AG09309 (cell line): ENCODE measurements around the gene STXBP5L.
"Not testable (repeated sequence)": the region's sequence is repeated elsewhere in the genome, so short reads cannot be mapped to it uniquely, and the experiment has no call there.

Experiments
- DNase-seq: peaks from one replicate; pipeline ENCODE4 v3.0.0-alpha.2; 2010; ENCODE audit warnings: low read depth
- H3K4me3 ChIP-seq: 2 replicates; pipeline ENCODE4 v1.5.1; 2011; ENCODE audit warnings: mild to moderate bottlenecking, low read depth, low read length, moderate library complexity; ENCODE audit not compliant: control insufficient read depth
- CTCF ChIP-seq: IDR thresholded peaks from 2 replicates; pipeline ENCODE4 v1.5.1; 2011; ENCODE audit warnings: mild to moderate bottlenecking, low read depth, low read length, inconsistent platforms; ENCODE audit not compliant: insufficient read depth, control insufficient read depth; ENCODE audit errors: missing control alignments

Gene STXBP5L

DNA sequence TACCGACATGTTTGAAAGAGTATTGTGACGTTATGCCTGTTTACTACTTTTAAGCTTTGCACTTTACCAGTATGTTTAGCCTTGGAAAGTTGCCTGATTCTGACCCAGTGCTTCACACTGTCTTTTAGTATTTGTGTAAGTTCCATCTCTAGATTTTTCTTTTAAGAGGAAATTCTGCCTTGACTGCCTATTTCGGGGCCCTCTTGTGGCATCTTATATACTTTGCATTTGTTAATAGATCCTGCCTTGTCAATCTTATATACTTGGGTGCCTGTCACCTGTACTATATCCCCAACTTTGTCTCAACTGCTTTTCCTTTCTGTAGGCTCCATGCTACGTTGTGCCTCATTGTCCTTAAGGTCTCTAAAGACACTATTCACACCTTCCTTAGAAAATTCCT, 244.6 kb downstream of the STXBP5L start:
- no peak for DNase-seq
- TF ChIP-seq CTCF, result no peak
- H3K4me3 ChIP-seq, result no peak overlapping the region

GRCh38 chr3:121153851-121154250, 245.8 kb downstream of the STXBP5L start:
- H3K4me3 ChIP-seq, result no peak overlapping the region
- no peak for DNase-seq

DNA sequence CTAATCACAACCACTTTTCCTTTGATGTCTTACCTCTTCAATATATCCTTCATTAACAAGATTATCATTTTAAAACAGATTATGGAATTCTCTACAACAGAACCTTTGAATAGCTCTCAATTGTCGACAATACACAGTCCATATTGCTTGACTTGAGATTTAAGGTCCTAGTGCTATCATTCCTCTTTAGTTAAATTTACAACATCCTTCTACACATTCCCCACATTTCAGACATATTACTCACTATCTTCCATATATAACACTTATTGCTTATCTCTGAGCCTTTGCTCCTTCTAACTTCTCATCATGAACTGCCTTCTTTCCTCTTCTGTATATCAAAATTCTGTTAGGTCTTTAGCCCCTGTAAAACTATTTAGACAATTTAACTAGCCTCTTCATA, 247.0 kb downstream of the STXBP5L start:
- no peak for DNase-seq
- no peak overlapping the region for H3K4me3 ChIP-seq
- no peak for TF ChIP-seq CTCF

More at GRCh38 chr3:121153851-121154250, 245.8 kb downstream of the STXBP5L start:
- no peak for TF ChIP-seq CTCF

GRCh38 chr3:121165397-121165837, 257.4 kb downstream of the STXBP5L start:
- TF ChIP-seq CTCF, result no peak
- DNase-seq, result no peak
- H3K4me3 ChIP-seq, result no peak overlapping the region

GRCh38 chr3:121167374-121168139, 259.6 kb downstream of the STXBP5L start:
- no peak for TF ChIP-seq CTCF
- no peak overlapping the region for H3K4me3 ChIP-seq
- no peak for DNase-seq

DNA sequence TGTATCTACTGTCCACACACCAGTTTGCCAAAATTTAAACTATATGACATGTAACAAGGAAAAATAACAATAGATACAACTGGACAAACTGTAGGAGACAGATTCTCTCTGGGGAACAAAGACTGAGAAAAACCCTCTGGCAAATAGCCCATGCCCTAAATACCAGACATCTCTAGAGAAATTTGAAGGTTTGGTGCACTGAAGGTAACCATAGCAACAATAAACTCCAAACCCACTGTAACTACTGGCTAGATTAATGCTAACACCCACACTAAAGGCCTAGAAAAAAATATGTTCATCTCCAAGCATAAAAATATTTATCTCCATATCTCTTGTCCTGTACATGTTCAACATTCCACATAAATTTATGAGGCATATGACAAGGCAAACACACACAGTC, 267.1 kb downstream of the STXBP5L start:
- no peak overlapping the region for H3K4me3 ChIP-seq
- TF ChIP-seq CTCF, result no peak
- DNase-seq, result no peak

GRCh38 chr3:121190626-121191025, 282.6 kb downstream of the STXBP5L start:
- not testable (repeated sequence) for H3K4me3 ChIP-seq, DNase-seq
